ENCODE data around the gene MUC5B.

DNA sequence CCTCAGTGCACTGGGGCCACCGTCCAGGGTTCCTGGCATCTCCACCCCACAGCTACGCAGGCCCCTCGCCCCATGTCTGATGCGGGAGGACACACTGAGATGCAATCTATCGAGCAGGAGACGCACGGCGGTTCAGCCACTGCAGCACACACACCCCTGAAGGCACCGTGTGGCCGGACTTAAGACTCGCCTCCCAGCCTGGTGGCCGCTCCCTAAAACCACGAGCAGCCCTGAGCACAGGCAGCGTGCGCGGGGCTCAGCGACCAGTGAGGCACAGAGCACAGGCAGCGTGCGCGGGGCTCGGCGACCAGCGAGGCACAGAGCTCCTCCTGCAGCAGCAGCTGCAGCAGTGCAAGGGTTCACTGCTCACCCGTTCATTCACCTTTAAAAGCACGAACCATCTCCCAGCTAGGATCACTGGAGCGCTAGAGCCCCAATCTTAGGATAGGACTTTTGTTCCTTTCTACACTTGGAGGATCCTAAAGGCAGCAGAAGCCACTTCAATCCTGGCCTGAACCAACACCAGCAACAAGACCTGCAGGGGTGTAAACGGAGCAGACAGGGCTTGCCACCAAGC, 55.2 kb downstream of the MUC5B start:
- TF ChIP-seq CTCF (IDR thresholded peaks at IDR 0.05; ENCODE audit: low read depth, low read length, missing input control) (no peak), RAD21 (IDR thresholded peaks at IDR 0.05) (no peak)

Measured in liver (tissue), 3 donors.